IMR-90 (cell line): ENCODE measurements around the gene TMEM158.

ENCODE experiments used
- BHLHE40 ChIP-seq: fragments of 150-350 bp; IDR thresholded peaks from 2 replicates; pipeline ENCODE4 v1.6.1; 2016; ENCODE audit warnings: mild to moderate bottlenecking, low read depth, low read length
- CEBPB ChIP-seq: IDR thresholded peaks from 2 replicates; pipeline ENCODE4 v1.6.1; 2012; ENCODE audit warnings: low read depth, low read length, improper control_type of control experiment
- CHD1 ChIP-seq: IDR thresholded peaks from 2 replicates; pipeline ENCODE4 v1.6.1; 2012; ENCODE audit warnings: low read depth, low read length, improper control_type of control experiment
- CTCF ChIP-seq: conservative IDR thresholded peaks from 2 replicates; pipeline ENCODE4 v1.5.1; 2012; ENCODE audit warnings: mild to moderate bottlenecking, low read depth, low read length, improper control_type of control experiment
- ELK1 ChIP-seq: fragments of 150-350 bp; IDR thresholded peaks from 2 replicates; pipeline ENCODE4 v1.6.1; 2016; ENCODE audit warnings: low read depth, mild to moderate bottlenecking, low read length, moderate library complexity, borderline replicate concordance
- FOS ChIP-seq: fragments of 150-350 bp; IDR thresholded peaks from 2 replicates; pipeline ENCODE4 v1.6.1; 2016; ENCODE audit warnings: low read depth, low read length
- MAFK ChIP-seq: IDR thresholded peaks from 2 replicates; pipeline ENCODE4 v1.6.1; 2012; ENCODE audit warnings: low read depth, low read length, improper control_type of control experiment
- MAZ ChIP-seq: IDR thresholded peaks from 2 replicates; pipeline ENCODE4 v1.6.1; 2012; ENCODE audit warnings: low read depth, mild to moderate bottlenecking, low read length, improper control_type of control experiment, moderate library complexity, borderline replicate concordance
- POLR2A ChIP-seq: IDR thresholded peaks from 2 replicates; pipeline ENCODE4 v1.6.1; 2012; ENCODE audit warnings: mild to moderate bottlenecking, low read depth, low read length
- RAD21 ChIP-seq: IDR thresholded peaks from 2 replicates; pipeline ENCODE4 v1.6.1; 2012; ENCODE audit warnings: low read length, improper control_type of control experiment
- RFX5 ChIP-seq: IDR thresholded peaks from 2 replicates; pipeline ENCODE4 v1.8.0; 2012; ENCODE audit warnings: low read depth, mild to moderate bottlenecking, low read length, moderate library complexity
- SMC3 ChIP-seq: fragments of 150-350 bp; IDR thresholded peaks from 2 replicates; pipeline ENCODE4 v1.6.1; 2016; ENCODE audit warnings: low read depth, mild to moderate bottlenecking, antibody characterized with exemption, low read length, moderate library complexity
- USF2 ChIP-seq: fragments of 150-350 bp; IDR thresholded peaks from 2 replicates; pipeline ENCODE4 v1.6.1; 2017; ENCODE audit warnings: mild to moderate bottlenecking, antibody characterized with exemption, low read length, low read depth

- TF ChIP-seq CTCF: no peak
- TF ChIP-seq SMC3: no peak
- TF ChIP-seq RAD21: no peak
- TF ChIP-seq RFX5: no peak
- no peak for TF ChIP-seq USF2
- no peak for TF ChIP-seq POLR2A
- no peak for TF ChIP-seq MAFK
- no peak for TF ChIP-seq FOS
- no peak for TF ChIP-seq CEBPB
- TF ChIP-seq CHD1: no peak
- no peak for TF ChIP-seq BHLHE40
- TF ChIP-seq MAZ: no peak
- TF ChIP-seq ELK1: no peak
Observed at GRCh38 chr3:45227946-45228345, 1.9 kb upstream of the TMEM158 start.
